GM10266 (cell line): ENCODE results near the gene LGR6.
"Not testable (repeated sequence)": the region's sequence is repeated elsewhere in the genome, so short reads cannot be mapped to it uniquely, and the experiment has no call there.

Experiments used
- DNase-seq: peaks from one replicate; pipeline ENCODE4 v3.0.0; 2012; ENCODE audit errors: extremely low spot score
- TF ChIP-seq, protein P1 (sequence below): IDR thresholded peaks from 2 replicates; pipeline ENCODE4 v1.5.1; 2012; ENCODE audit warnings: mild to moderate bottlenecking, low read depth; ENCODE audit not compliant: control insufficient read depth, insufficient read depth; ENCODE audit errors: missing control alignments

Gene LGR6

DNA sequence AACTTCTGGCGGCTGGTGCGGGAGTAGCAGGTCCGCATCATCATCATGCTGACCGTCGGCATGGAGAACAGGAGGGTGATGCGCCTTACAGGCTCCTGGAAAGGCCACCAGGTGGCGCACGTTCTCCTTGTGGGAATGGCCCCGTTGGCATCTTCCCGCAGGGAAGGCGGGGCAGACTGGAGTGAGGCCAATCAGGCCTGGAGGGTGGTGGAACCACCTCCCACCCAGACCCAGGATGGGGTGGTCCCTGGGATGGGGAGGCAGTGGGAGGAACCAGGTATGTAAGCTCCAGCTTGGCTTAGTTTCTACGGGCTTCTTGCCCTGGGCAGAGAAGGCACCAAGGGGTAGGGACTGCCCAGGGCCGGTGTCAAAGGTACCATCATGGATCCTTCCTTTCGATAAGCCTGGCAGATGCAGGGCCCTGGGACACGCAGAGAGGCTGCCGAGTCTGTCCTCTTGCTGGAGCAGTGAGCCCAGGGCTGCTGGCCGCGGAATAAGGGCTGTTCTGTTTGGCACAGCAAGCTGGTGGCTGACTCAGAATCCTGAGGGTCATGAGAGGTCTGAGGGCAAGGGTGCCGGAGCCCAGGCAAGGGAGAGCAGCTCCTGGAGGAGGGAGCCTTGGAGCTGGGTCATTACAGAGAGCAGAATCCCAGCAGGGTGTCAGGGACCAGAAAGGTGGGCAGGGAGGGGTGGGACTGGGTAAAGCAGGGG lies 8.7 kb upstream of the LGR6 start:
- peak; percentile 70 for DNase-seq
- TF ChIP-seq, protein P1, sequence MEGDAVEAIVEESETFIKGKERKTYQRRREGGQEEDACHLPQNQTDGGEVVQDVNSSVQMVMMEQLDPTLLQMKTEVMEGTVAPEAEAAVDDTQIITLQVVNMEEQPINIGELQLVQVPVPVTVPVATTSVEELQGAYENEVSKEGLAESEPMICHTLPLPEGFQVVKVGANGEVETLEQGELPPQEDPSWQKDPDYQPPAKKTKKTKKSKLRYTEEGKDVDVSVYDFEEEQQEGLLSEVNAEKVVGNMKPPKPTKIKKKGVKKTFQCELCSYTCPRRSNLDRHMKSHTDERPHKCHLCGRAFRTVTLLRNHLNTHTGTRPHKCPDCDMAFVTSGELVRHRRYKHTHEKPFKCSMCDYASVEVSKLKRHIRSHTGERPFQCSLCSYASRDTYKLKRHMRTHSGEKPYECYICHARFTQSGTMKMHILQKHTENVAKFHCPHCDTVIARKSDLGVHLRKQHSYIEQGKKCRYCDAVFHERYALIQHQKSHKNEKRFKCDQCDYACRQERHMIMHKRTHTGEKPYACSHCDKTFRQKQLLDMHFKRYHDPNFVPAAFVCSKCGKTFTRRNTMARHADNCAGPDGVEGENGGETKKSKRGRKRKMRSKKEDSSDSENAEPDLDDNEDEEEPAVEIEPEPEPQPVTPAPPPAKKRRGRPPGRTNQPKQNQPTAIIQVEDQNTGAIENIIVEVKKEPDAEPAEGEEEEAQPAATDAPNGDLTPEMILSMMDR = peak; percentile 91

DNA sequence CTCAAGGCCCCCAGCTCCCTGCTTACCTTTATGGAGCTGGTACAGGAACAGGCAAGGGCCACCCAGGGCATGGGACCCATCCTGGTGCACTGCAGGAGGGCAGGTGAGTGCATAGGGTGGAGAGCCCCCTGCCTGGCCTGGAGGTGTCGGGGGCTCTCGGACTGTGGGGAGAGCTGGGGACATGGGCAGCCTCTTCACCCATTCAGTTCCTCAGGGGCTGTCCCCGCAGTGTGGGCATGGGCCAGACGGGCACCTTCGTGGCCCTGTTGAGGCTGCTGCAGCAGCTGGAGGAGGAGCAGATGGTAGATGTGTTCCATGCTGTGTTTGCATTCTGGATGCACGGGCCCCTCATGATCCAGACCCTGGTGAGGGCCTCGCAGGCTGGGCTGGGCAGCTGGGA lies 7.3 kb upstream of the LGR6 start:
- TF ChIP-seq, protein P1 = no peak
- no peak for DNase-seq

DNA sequence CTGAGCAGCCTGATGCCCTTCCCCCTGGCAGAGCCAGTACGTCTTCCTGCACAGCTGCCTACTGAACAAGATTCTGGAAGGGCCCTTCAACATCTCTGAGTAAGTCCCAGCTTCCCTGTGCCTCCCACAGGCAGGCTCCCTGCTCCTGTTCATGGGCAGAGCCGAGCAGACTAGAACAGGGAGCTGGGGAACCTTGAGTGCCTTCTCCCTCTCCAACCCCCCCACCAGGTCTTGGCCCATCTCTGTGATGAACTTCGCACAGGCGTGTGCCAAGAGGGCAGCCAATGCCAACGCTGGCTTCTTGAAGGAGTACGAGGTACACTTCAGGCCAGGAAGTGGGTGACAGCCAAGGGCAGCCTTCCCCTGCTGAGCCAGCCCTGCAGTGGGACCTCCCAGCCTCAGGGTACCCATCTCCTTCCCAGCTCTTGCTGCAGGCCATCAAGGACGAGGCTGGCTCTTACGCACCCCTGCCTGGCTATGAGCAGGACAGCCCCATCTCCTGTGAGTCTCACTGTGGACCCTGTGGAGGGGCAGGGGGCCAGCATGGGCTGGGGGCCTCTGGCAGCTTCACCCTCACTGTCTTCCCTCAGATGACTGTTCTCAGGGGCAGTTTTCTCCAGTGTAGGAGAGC lies 6.4 kb upstream of the LGR6 start:
- TF ChIP-seq, protein P1 = no peak
- DNase-seq = no peak

DNA sequence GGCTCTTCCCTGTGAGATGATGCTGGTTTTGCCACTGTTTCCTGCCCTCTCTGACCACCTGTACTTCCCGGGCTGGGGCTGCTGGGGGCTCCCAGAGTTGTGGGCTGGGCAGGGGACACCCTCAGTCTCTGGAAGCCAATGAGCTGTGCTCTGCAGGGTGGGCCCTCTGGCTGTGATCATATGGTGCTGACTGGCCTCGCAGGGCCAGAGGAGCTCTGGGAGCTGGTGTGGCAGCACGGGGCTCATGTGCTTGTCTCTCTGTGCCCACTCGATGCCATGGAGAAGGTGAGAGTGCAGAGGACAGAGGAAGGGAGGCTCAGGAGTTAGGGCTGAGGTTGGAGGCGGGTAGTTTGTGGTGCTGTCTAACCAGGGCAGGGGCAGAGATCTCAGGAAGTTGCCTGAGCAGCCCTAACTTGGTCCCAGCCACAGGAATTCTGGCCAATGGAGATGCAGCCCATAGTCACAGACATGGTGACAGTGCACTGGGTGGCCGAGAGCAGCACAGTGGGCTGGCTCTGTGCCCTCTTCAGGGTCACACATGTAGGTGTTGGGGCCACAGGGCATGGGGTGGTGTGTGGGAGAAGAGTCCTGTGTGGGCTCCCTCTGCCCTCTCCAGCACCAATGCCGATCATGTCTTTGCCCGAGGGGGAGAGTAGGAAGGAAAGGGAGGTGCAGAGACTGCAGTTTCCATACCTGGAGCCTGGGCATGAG lies 5.7 kb upstream of the LGR6 start:
- no peak for DNase-seq
- TF ChIP-seq, protein P1 = no peak

DNA sequence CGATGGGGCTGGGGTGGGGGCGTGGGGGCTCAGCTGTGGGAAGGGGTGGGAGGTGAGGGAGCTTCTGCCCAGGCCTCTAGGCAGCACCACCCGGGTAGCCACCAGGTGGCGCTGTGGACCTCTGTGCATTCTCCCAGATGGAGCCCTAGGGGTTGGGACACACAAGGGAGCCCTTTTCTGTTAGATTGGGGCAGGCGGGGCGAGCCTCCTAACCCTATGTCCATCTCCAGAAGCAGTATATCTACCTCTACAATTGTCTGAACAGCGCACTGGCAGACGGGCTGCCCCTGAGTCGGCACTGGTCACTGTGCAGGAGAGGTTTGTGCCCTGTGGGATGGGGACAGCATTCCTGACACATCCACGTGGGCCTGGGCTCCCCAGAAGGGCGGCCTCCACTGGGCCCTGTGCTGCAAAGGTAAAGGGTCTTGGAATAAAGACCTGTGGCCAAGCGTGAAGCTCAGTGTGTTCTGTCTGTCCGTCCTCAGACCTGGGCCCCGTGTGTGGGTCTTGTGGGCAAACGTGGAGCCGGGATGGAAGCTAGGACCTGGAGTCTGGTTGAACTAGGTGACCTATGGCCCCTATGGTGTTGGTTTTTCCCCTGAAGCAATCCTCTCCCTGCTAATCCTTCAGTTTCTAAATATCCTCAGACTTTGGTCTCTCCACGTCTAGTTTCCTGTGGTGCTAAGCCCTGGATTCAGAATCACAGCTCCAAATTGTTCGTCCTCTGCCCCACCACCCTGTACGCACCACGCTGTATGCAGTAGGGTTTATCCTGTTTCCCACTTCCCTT lies 4.4 kb upstream of the LGR6 start:
- peak; percentile 61 for DNase-seq
- TF ChIP-seq, protein P1 = peak; percentile 80

DNA sequence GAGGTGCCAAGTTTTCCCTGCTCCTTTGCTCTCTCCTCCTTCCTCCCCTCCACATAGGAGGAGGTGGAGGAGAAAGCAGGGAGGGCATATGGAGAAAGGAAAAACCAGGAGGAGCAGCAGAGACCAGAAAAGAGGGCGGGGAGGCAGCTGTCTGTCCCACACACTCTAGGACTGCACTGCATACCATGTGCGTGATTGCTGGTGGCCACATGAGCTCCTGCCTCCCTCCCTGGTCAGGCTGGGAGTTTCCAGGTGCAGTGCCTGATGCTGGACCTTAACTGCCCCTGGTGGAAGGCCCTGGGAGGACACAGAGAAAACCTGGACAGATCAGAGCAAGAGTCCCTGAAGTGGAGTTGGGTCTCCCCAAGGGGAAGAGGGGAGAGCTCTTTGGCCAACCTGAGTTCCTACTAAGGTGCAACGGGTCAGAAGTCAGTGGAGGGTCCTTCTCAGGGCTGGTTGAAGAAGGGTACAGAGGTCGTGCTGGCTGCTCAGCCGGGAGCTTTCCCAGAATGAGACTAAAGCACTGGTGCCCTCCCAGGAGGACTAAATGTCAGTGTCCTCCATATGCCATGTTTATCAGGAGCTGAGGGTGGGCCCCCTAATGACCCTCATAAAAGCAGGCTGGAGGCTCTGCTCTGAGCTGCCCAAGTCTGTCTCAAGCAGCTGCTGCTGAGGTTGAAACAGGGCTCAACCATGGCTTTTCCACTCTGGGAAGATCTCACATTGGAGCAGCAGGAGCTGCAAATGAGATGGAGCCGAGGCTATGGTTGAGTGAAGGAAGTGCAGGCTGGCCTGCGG lies 3.5 kb upstream of the LGR6 start:
- DNase-seq = no peak
- TF ChIP-seq, protein P1 = no peak

DNA sequence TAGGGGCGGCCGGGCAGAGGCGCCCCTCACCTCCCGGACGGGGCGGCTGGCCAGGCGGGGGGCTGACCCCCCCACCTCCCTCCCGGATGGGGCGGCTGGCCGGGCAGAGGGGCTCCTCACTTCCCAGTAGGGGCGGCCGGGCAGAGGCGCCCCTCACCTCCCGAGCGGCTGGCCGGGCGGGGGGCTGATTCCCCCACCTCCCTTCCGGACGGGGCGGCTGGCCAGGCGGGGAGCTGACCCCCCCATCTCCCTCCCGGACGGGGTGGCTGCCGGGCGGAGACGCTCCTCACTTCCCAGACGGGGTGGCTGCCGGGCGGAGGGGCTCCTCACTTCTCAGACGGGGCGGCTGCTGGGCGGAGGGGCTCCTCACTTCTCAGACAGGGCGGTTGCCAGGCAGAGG lies 2.2 kb upstream of the LGR6 start:
- DNase-seq = not testable (repeated sequence)
